PC-9 (cell line): Measurements from ENCODE around the gene SULT1C3. TPM values are rescaled to one million over a fixed set of nuclear protein-coding genes. Genes with fewer than 3 reads are reported as not detected.

Source experiments
- BruUV-seq: library from RNA; stranded (reverse); fragments of 400-500 nt; replicated peaks from 2 replicates; lab custom pipeline; 2021; lab: Mats Ljungman, UMichigan
- CTCF ChIA-PET: fragments of 300-600 bp; sonication (Branson Sonifier 250); formaldehyde crosslinking; loops from one replicate; lab custom pipeline; 2022; ENCODE audit warnings: antibody characterized with exemption; lab: Charles Lee
- POLR2A ChIA-PET: fragments of 300-600 bp; sonication (Branson Sonifier 250); formaldehyde crosslinking; loops from one replicate; lab custom pipeline; 2022; ENCODE audit warnings: antibody characterized with exemption; ENCODE audit not compliant: unreplicated experiment; lab: Charles Lee
- DNase-seq, 2 experiments: peaks; one replicate each; pipeline versions ENCODE4 v3.0.0 to v3.0.0-alpha.2; 2015 to 2022; ENCODE audit warnings: mixed read lengths in 1 of 2
- H2AFZ ChIP-seq: fragments of 200-600 bp; sonication (generic); 2 replicates; pipeline ENCODE4 v1.8.1; 2017; ENCODE audit warnings: antibody characterized with exemption
- H3F3A ChIP-seq: fragments of 200-600 bp; sonication (generic); 2 replicates; pipeline ENCODE4 v1.8.1; 2017; ENCODE audit warnings: antibody characterized with exemption, mild to moderate bottlenecking, low read depth; ENCODE audit not compliant: insufficient read depth
- H3K27ac ChIP-seq: fragments of 200-600 bp; sonication (generic); 2 replicates; pipeline ENCODE4 v1.6.1; 2016; ENCODE audit warnings: mixed run types
- H3K27me3 ChIP-seq: fragments of 200-600 bp; sonication (generic); 2 replicates; pipeline ENCODE4 v1.6.1; 2016; ENCODE audit warnings: low read depth, mixed run types; ENCODE audit not compliant: insufficient read depth
- H3K36me3 ChIP-seq: fragments of 200-600 bp; sonication (generic); 2 replicates; pipeline ENCODE4 v1.6.1; 2016; ENCODE audit warnings: low read depth, mixed run types
- H3K4me1 ChIP-seq: fragments of 200-600 bp; sonication (generic); replicated peaks from 2 replicates; pipeline ENCODE4 v1.6.1; 2016; ENCODE audit warnings: mixed run types; ENCODE audit not compliant: insufficient read depth
- H3K4me2 ChIP-seq: fragments of 200-600 bp; sonication (generic); 2 replicates; pipeline ENCODE4 v1.6.1; 2017; ENCODE audit warnings: mixed run types
- H3K4me3 ChIP-seq: fragments of 200-600 bp; sonication (generic); 2 replicates; pipeline ENCODE4 v1.6.1; 2016; ENCODE audit warnings: mixed run types
- H3K79me2 ChIP-seq: fragments of 200-600 bp; sonication (generic); 2 replicates; pipeline ENCODE4 v1.6.1; 2017; ENCODE audit warnings: low read depth, mixed run types
- H3K9me2 ChIP-seq: fragments of 200-600 bp; sonication (generic); 2 replicates; pipeline ENCODE4 v1.8.1; 2017; ENCODE audit warnings: mild to moderate bottlenecking; ENCODE audit not compliant: insufficient read depth
- H3K9me3 ChIP-seq: fragments of 200-600 bp; sonication (generic); 2 replicates; pipeline ENCODE4 v1.8.1; 2016; ENCODE audit warnings: low read depth; ENCODE audit not compliant: insufficient read depth
- H4K20me1 ChIP-seq: fragments of 200-600 bp; sonication (generic); 2 replicates; pipeline ENCODE4 v1.8.1; 2017; ENCODE audit not compliant: insufficient read depth
- EZH2 ChIP-seq: fragments of 200-600 bp; sonication (generic); IDR thresholded peaks from 2 replicates; pipeline ENCODE4 v1.8.0; 2017; ENCODE audit warnings: antibody characterized with exemption, low read depth
- intact Hi-C: fragments of 100-400 bp; cut with micrococcal nuclease; formaldehyde crosslinking; loops from one replicate; pipeline ENCODE4 v1.10.0; 2022; ENCODE audit not compliant: unreplicated experiment
- total RNA-seq: library from RNA; stranded (reverse); gene quantifications from 2 replicates; pipeline ENCODE4 v1.2.3, GENCODE V29; 2021
- TF ChIP-seq, protein P1 (sequence below): fragments of 200-600 bp; sonication (generic); conservative IDR thresholded peaks from 2 replicates; pipeline ENCODE4 v1.6.1; 2017; ENCODE audit warnings: mixed run types, antibody characterized with exemption, mild to moderate bottlenecking, moderate library complexity

SULT1C3 gene
- total RNA-seq, 1 experiment from 2014 or later: not detected

DNA sequence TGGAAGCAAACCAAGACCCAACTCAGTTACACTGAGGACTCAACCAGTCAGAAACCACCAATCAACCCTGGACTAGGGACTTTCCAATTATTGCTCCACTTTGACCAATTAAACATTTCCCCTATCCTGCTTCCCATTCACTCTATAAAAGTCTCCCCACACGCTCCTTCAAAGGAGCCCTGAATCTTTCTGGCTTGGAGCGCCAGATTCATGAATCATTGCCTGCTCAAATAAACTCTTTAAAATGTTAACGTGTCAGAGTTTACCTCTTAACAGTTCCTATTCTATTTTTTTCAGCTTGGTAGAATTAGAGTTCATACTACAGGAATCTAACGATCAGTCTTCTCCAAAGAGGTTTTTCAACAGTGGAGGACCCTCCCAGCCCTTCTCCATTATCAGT lies 28.2 kb downstream of the SULT1C3 start:
- H3K4me2 ChIP-seq: peak overlapping the region; percentile 41
- H3K27me3 ChIP-seq: no peaks in the 10 kb centered on the region
- no peak overlapping the region for H3K4me3 ChIP-seq
- no peaks in the 10 kb centered on the region for H3F3A ChIP-seq
- peak overlapping the region; percentile 67 for H3K27ac ChIP-seq
- no peaks in the 10 kb centered on the region for H3K79me2 ChIP-seq
- no peaks in the 10 kb centered on the region for H4K20me1 ChIP-seq
- H3K9me3 ChIP-seq: no peaks in the 10 kb centered on the region
- CTCF ChIA-PET: no interaction called here
- BruUV-seq: no TSS peak
- POLR2A ChIA-PET: no interaction called here
- peak in 1 of 2 experiments; percentile 60 for DNase-seq
- no peaks in the 10 kb centered on the region for H3K36me3 ChIP-seq
- TF ChIP-seq, protein P1, sequence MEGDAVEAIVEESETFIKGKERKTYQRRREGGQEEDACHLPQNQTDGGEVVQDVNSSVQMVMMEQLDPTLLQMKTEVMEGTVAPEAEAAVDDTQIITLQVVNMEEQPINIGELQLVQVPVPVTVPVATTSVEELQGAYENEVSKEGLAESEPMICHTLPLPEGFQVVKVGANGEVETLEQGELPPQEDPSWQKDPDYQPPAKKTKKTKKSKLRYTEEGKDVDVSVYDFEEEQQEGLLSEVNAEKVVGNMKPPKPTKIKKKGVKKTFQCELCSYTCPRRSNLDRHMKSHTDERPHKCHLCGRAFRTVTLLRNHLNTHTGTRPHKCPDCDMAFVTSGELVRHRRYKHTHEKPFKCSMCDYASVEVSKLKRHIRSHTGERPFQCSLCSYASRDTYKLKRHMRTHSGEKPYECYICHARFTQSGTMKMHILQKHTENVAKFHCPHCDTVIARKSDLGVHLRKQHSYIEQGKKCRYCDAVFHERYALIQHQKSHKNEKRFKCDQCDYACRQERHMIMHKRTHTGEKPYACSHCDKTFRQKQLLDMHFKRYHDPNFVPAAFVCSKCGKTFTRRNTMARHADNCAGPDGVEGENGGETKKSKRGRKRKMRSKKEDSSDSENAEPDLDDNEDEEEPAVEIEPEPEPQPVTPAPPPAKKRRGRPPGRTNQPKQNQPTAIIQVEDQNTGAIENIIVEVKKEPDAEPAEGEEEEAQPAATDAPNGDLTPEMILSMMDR: no peak
- no peak for TF ChIP-seq EZH2
- no peak overlapping the region for H2AFZ ChIP-seq
- peaks cover 34% of the 10 kb centered on the region for H3K4me1 ChIP-seq
- H3K9me2 ChIP-seq: no peaks in the 10 kb centered on the region
- intact Hi-C loops: no loop called here

DNA sequence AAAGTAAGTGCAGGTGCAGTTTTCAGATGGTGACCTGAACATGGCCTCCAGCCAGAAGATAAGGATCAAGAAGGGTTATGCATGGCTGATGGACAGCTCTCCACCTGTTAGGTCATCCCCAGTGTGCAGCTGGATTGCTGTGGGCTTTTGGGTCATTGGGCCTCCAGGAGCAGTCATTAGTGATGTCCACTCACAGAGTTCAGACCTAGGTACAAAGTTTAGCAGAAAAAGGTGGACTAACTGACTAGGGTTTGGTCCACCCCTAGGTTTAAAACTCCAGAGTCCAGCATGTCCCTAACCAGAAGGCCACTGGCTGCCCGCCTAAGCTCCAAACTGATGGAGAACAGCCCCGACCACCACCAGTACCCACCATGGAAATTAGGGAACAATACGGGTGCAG lies 30.6 kb downstream of the SULT1C3 start:
- Histone ChIP-seq H4K20me1 (no peaks in the 10 kb centered on the region), H3K4me3 (no peak overlapping the region), H3K27ac (no peak overlapping the region), H2AFZ (no peak overlapping the region), H3K79me2 (no peaks in the 10 kb centered on the region), H3K4me2 (no peak overlapping the region), H3K36me3 (no peaks in the 10 kb centered on the region), H3K9me2 (no peaks in the 10 kb centered on the region), H3F3A (no peaks in the 10 kb centered on the region), H3K9me3 (no peaks in the 10 kb centered on the region), H3K4me1 (peaks cover 34% of the 10 kb centered on the region), H3K27me3 (no peaks in the 10 kb centered on the region)
- no peak for TF ChIP-seq EZH2
- TF ChIP-seq, protein P1: no peak
- no peak for DNase-seq
- POLR2A ChIA-PET: no interaction called here
- no TSS peak for BruUV-seq
- CTCF ChIA-PET: no interaction called here
- intact Hi-C loops: no loop called here

DNA sequence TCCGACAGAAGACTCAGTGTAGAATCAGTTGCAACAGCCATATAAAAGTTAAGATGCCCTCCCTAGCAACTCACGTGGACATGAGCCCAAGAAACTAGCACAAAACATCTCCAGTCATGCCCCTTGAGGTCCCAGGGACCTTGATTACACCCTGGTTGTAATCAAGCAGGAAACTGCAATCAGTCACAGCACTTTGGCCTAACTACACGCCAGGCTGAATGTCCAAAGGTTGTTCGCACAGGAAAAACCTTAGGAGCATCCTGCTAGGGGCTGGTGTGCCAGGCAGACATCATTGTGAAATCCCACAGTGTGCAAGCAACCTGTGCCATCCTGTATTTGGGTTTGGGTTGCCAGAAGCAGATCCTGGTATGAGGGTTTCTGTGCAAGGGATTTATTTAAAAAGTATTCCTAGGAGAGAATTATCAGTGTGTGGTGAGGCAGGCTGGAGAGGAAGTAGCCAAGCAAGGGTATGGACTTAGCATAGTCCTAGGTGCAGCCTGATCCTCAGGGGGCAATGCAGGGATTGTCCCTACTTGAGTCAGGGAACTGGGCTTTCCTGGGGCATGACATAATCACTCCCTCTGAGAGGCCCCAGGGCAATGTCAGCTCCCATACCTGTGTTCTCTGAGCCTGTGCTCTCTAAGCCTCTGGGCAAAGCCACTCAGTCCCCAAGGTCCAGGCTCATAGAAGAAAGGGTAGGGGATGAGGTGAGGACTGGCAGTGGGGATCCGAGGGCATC lies 31.2 kb downstream of the SULT1C3 start:
- ChIA-PET POLR2A (no interaction called here), CTCF (no interaction called here)
- Histone ChIP-seq H3K4me1 (peaks cover 34% of the 10 kb centered on the region), H3K36me3 (no peaks in the 10 kb centered on the region), H3K27ac (peak overlapping the region; percentile 51; the same call in 1 of the 2 replicates), H3K9me3 (no peaks in the 10 kb centered on the region), H3K79me2 (no peaks in the 10 kb centered on the region), H3K27me3 (no peaks in the 10 kb centered on the region), H3K4me3 (no peak overlapping the region), H3K4me2 (peak overlapping the region; percentile 76), H2AFZ (no peak overlapping the region), H4K20me1 (no peaks in the 10 kb centered on the region), H3K9me2 (no peaks in the 10 kb centered on the region), H3F3A (no peaks in the 10 kb centered on the region)
- TF ChIP-seq, protein P1: no peak
- no peak for TF ChIP-seq EZH2
- no peak for DNase-seq
- BruUV-seq: no TSS peak
- intact Hi-C loops: no loop called here
